GM12873 (cell line): ENCODE measurements around the gene SAAL1.

Experiments used
- TF ChIP-seq, protein P1 (sequence below): IDR thresholded peaks from 2 replicates; pipeline ENCODE4 v1.5.1; 2012; ENCODE audit warnings: low read depth, mild to moderate bottlenecking, moderate library complexity, low read length, control low read depth; ENCODE audit not compliant: insufficient read depth; ENCODE audit errors: missing control alignments

Gene SAAL1

DNA sequence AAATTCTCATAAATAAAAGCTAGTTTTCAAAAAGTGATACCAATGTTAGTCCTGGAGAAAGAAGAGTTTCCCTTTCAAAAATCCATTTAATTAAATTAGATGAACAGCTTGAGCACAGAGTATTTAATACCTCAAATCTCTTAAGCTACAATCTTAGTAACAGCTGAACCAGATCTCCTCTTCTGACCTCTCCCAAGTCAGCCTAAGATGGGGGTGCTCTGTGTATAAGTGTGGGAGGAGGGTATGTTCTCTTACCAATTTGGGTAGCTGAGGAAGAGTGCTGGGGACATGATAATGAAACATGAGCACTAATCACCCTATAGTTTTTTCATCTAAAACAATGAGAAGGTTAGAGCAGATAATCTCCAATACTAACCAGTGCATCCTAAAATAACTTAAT is 69.4 kb downstream of the SAAL1 start:
- TF ChIP-seq, protein P1, sequence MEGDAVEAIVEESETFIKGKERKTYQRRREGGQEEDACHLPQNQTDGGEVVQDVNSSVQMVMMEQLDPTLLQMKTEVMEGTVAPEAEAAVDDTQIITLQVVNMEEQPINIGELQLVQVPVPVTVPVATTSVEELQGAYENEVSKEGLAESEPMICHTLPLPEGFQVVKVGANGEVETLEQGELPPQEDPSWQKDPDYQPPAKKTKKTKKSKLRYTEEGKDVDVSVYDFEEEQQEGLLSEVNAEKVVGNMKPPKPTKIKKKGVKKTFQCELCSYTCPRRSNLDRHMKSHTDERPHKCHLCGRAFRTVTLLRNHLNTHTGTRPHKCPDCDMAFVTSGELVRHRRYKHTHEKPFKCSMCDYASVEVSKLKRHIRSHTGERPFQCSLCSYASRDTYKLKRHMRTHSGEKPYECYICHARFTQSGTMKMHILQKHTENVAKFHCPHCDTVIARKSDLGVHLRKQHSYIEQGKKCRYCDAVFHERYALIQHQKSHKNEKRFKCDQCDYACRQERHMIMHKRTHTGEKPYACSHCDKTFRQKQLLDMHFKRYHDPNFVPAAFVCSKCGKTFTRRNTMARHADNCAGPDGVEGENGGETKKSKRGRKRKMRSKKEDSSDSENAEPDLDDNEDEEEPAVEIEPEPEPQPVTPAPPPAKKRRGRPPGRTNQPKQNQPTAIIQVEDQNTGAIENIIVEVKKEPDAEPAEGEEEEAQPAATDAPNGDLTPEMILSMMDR = no peak
